Loucy (cell line): ENCODE data around the gene PTPRK.

ENCODE experiments used
- H2AFZ ChIP-seq: fragments of 200-600 bp; sonication (generic); 2 replicates; pipeline ENCODE4 v1.6.0; 2016; ENCODE audit warnings: antibody characterized with exemption, mild to moderate bottlenecking, low read length, moderate library complexity
- H3F3A ChIP-seq: fragments of 200-600 bp; 2 replicates; pipeline ENCODE4 v1.6.0; 2016; ENCODE audit warnings: antibody characterized with exemption, low read depth, mild to moderate bottlenecking
- H3K27me3 ChIP-seq: fragments of 200-600 bp; sonication (generic); 2 replicates; pipeline ENCODE4 v1.6.1; 2014; ENCODE audit warnings: low read length, mild to moderate bottlenecking; ENCODE audit not compliant: insufficient read depth, poor library complexity, severe bottlenecking
- H3K36me3 ChIP-seq: fragments of 200-600 bp; sonication (generic); 2 replicates; pipeline ENCODE4 v1.6.1; 2016; ENCODE audit warnings: low read length; ENCODE audit not compliant: insufficient read depth
- H3K4me1 ChIP-seq: fragments of 200-600 bp; sonication (generic); 2 replicates; pipeline ENCODE4 v1.5.1; 2014; ENCODE audit warnings: low read length, mild to moderate bottlenecking; ENCODE audit not compliant: insufficient read depth, poor library complexity, severe bottlenecking
- H3K4me2 ChIP-seq: fragments of 200-600 bp; sonication (generic); 2 replicates; pipeline ENCODE4 v1.6.0; 2014; ENCODE audit warnings: antibody characterized with exemption, low read length, low read depth, mild to moderate bottlenecking; ENCODE audit not compliant: poor library complexity, severe bottlenecking
- H3K4me3 ChIP-seq: fragments of 200-600 bp; sonication (generic); 2 replicates; pipeline ENCODE4 v1.5.1; 2014; ENCODE audit warnings: low read length, mild to moderate bottlenecking, mixed read lengths; ENCODE audit not compliant: poor library complexity, severe bottlenecking
- H3K79me2 ChIP-seq: fragments of 200-600 bp; sonication (generic); 2 replicates; pipeline ENCODE4 v1.6.1; 2014; ENCODE audit warnings: low read length; ENCODE audit not compliant: insufficient read depth
- H3K9ac ChIP-seq: fragments of 200-600 bp; sonication (generic); 2 replicates; pipeline ENCODE4 v1.6.0; 2014; ENCODE audit warnings: mild to moderate bottlenecking, low read depth, low read length, moderate library complexity; ENCODE audit not compliant: poor library complexity, severe bottlenecking
- H3K9me2 ChIP-seq: fragments of 200-600 bp; sonication (generic); replicated peaks from 2 replicates; pipeline ENCODE4 v1.6.1; 2016; ENCODE audit warnings: low read depth, low read length, mixed read lengths
- H3K9me3 ChIP-seq: fragments of 200-600 bp; sonication (generic); 2 replicates; pipeline ENCODE4 v1.6.1; 2014; ENCODE audit warnings: mild to moderate bottlenecking, antibody characterized with exemption, low read length, low read depth; ENCODE audit not compliant: insufficient read depth
- H4K20me1 ChIP-seq: fragments of 200-600 bp; sonication (generic); 2 replicates; pipeline ENCODE4 v1.6.0; 2014; ENCODE audit warnings: antibody characterized with exemption, low read length, mild to moderate bottlenecking; ENCODE audit not compliant: insufficient read depth, poor library complexity, severe bottlenecking
- CTCF ChIP-seq: fragments of 200-600 bp; sonication (generic); conservative IDR thresholded peaks from 2 replicates; pipeline ENCODE4 v1.5.1; 2014; ENCODE audit warnings: mild to moderate bottlenecking, antibody characterized with exemption, low read length
- EZH2phosphoT487 ChIP-seq: fragments of 200-600 bp; IDR thresholded peaks from 2 replicates; pipeline ENCODE4 v1.6.1; 2018; ENCODE audit warnings: antibody characterized with exemption, mild to moderate bottlenecking, moderate library complexity, borderline replicate concordance

Gene PTPRK

GRCh38 chr6:128063850-128064539 is 456.4 kb downstream of the PTPRK start:
- H3K4me2 ChIP-seq: no peak overlapping the region
- H3K4me1 ChIP-seq: no peaks in the 10 kb centered on the region
- peak overlapping the region; percentile 67 for H2AFZ ChIP-seq
- H3K9ac ChIP-seq: no peak overlapping the region
- TF ChIP-seq CTCF: no peak
- TF ChIP-seq EZH2phosphoT487: no peak
- no peaks in the 10 kb centered on the region for H4K20me1 ChIP-seq
- H3K79me2 ChIP-seq: no peaks in the 10 kb centered on the region
- no peaks in the 10 kb centered on the region for H3F3A ChIP-seq
- no peaks in the 10 kb centered on the region for H3K9me2 ChIP-seq
- no peak overlapping the region for H3K4me3 ChIP-seq
- no peaks in the 10 kb centered on the region for H3K36me3 ChIP-seq
- H3K27me3 ChIP-seq: no peaks in the 10 kb centered on the region
- H3K9me3 ChIP-seq: no peaks in the 10 kb centered on the region

GRCh38 chr6:128062882-128063603 is 457.4 kb downstream of the PTPRK start:
- Histone ChIP-seq H3K79me2 (no peaks in the 10 kb centered on the region), H3K4me2 (no peak overlapping the region), H3F3A (no peaks in the 10 kb centered on the region), H3K4me3 (no peak overlapping the region), H3K36me3 (no peaks in the 10 kb centered on the region), H3K9me3 (no peaks in the 10 kb centered on the region), H3K9ac (no peak overlapping the region), H3K9me2 (no peaks in the 10 kb centered on the region), H3K4me1 (no peaks in the 10 kb centered on the region), H4K20me1 (no peaks in the 10 kb centered on the region), H3K27me3 (no peaks in the 10 kb centered on the region), H2AFZ (no peak overlapping the region)
- no peak for TF ChIP-seq EZH2phosphoT487
- no peak for TF ChIP-seq CTCF

GRCh38 chr6:128057946-128058345 is 462.5 kb downstream of the PTPRK start:
- no peak for TF ChIP-seq EZH2phosphoT487
- no peak for TF ChIP-seq CTCF
- Histone ChIP-seq H3K9me3 (no peaks in the 10 kb centered on the region), H3K4me1 (no peaks in the 10 kb centered on the region), H3K9me2 (no peaks in the 10 kb centered on the region), H3K79me2 (no peaks in the 10 kb centered on the region), H2AFZ (no peak overlapping the region), H4K20me1 (no peaks in the 10 kb centered on the region), H3K27me3 (no peaks in the 10 kb centered on the region), H3K9ac (no peak overlapping the region), H3F3A (no peaks in the 10 kb centered on the region), H3K4me3 (no peak overlapping the region), H3K4me2 (no peak overlapping the region), H3K36me3 (no peaks in the 10 kb centered on the region)
